Choroid plexus epithelial cell (primary cell): ENCODE measurements around the gene RASGRF2.
"Not testable (repeated sequence)": the region's sequence is repeated elsewhere in the genome, so short reads cannot be mapped to it uniquely, and the experiment has no call there.

Experiments used
- DNase-seq: peaks from one replicate; pipeline ENCODE4 v3.0.0-alpha.2; 2010; ENCODE audit warnings: low read depth
- H3K4me3 ChIP-seq: 2 replicates; pipeline ENCODE4 v1.5.1; 2011; ENCODE audit warnings: low read depth, mild to moderate bottlenecking, control low read depth, low read length, moderate library complexity
- CTCF ChIP-seq: conservative IDR thresholded peaks from 2 replicates; pipeline ENCODE4 v1.5.1; 2011; ENCODE audit warnings: low read depth, mild to moderate bottlenecking, control low read depth, inconsistent platforms, low read length, moderate library complexity

RASGRF2 gene

GRCh38 chr5:81023261-81023970 is 63.3 kb downstream of the RASGRF2 start:
- DNase-seq: no peak
- TF ChIP-seq CTCF: no peak
- H3K4me3 ChIP-seq: no peak overlapping the region

- no peak for TF ChIP-seq CTCF
- no peak overlapping the region for H3K4me3 ChIP-seq
- no peak for DNase-seq
Observed at GRCh38 chr5:81027481-81028058, 67.4 kb downstream of the RASGRF2 start.

GRCh38 chr5:81028888-81029287 is 68.7 kb downstream of the RASGRF2 start:
- not testable (repeated sequence) for DNase-seq, H3K4me3 ChIP-seq

- DNase-seq, H3K4me3 ChIP-seq: not testable (repeated sequence)
Observed at GRCh38 chr5:81029736-81030135, 69.6 kb downstream of the RASGRF2 start.

GRCh38 chr5:81030236-81031034 is 70.3 kb downstream of the RASGRF2 start:
- DNase-seq: not testable (repeated sequence)

GRCh38 chr5:81035522-81035921 is 75.4 kb downstream of the RASGRF2 start:
- H3K4me3 ChIP-seq: no peak overlapping the region
- DNase-seq: no peak
- no peak for TF ChIP-seq CTCF

More at GRCh38 chr5:81030236-81031034, 70.3 kb downstream of the RASGRF2 start:
- not testable (repeated sequence) for H3K4me3 ChIP-seq

GRCh38 chr5:81038495-81038894 is 78.3 kb downstream of the RASGRF2 start:
- H3K4me3 ChIP-seq: no peak overlapping the region
- DNase-seq: no peak
- no peak for TF ChIP-seq CTCF

GRCh38 chr5:81044868-81045267 is 84.7 kb downstream of the RASGRF2 start:
- H3K4me3 ChIP-seq: no peak overlapping the region
- TF ChIP-seq CTCF: no peak
- no peak for DNase-seq
